NT2/D1 (cell line): Measurements from ENCODE around the gene CRYBG1.

Source experiments
- YY1 ChIP-seq: IDR thresholded peaks from 2 replicates; pipeline ENCODE4 v1.6.1; 2011; ENCODE audit not compliant: insufficient read length, insufficient read depth
- ZNF274 ChIP-seq: IDR thresholded peaks from 2 replicates; pipeline ENCODE4 v1.6.1; 2011; ENCODE audit warnings: mild to moderate bottlenecking, low read depth, low read length

- TF ChIP-seq YY1, result no peak
- no peak for TF ChIP-seq ZNF274
These were observed 125.7 kb downstream of the CRYBG1 start for GRCh38 chr6:106486236-106486635.
